Lower leg skin (tissue), 4 donors: Measurements from ENCODE around the gene EMSY. TPM values are rescaled to one million over a fixed set of nuclear protein-coding genes. Genes with fewer than 3 reads are reported as not detected.

Experiments used
- DNase-seq, 2 donors: peaks; one replicate each; pipeline ENCODE4 v3.0.0-alpha.2; 2019; ENCODE audit warnings: low spot score in 2 of 2
- H3K4me3 ChIP-seq: fragments of 200-600 bp; sonication (generic); 2 replicates; pipeline ENCODE4 v1.5.1; 2017; ENCODE audit warnings: mild to moderate bottlenecking, low read depth; ENCODE audit not compliant: poor library complexity, severe bottlenecking
- CTCF ChIP-seq, 3 donors: fragments of 450-650 bp; IDR thresholded peaks; one replicate each; pipeline ENCODE4 v1.5.1; 2016; ENCODE audit warnings: antibody characterized with exemption in 3 of 3, mild to moderate bottlenecking in 3 of 3, moderate library complexity in 2 of 3
- POLR2A ChIP-seq, 2 donors: fragments of 450-650 bp; IDR thresholded peaks; one replicate each; pipeline ENCODE4 v1.6.1; 2016 to 2017; ENCODE audit warnings: antibody characterized with exemption in 2 of 2, mild to moderate bottlenecking in 1 of 2, moderate library complexity in 1 of 2
- WGBS, 2 donors: methylation state at CpG; one replicate each; pipeline ENCODE4 v1.1.5; 2018; 5-methylcytosine and 5-hydroxymethylcytosine counted together
- intact Hi-C: fragments of 100-400 bp; cut with DNase I; formaldehyde crosslinking; loops from one replicate; pipeline ENCODE4 v1.15.0; 2023; ENCODE audit warnings: low total_unique reads
- total RNA-seq, 4 donors: library from RNA; depleted of rRNA; stranded (reverse); fragments of >200 nt; gene quantifications; one replicate each; pipeline ENCODE4 v1.1.0, GENCODE V29; 2016

The EMSY gene
- total RNA-seq, 4 donors from 2014 or later = 12.8 to 45.0 (median 14.7) TPM

GRCh38 chr11:76543006-76543703 lies 98.3 kb downstream of the EMSY start:
- 91 to 94% methylated on average over 7 of the region's 7 CpGs for WGBS, 2 donors
- intact Hi-C loops = no loop called here

GRCh38 chr11:76550781-76551180 lies 106.0 kb downstream of the EMSY start:
- whole genome bisulfite sequencing, 2 donors = 78 to 79% methylated on average over 7 of the region's 7 CpGs
- no peak for TF ChIP-seq POLR2A (IDR thresholded peaks at IDR 0.05)
- TF ChIP-seq CTCF (IDR thresholded peaks at IDR 0.05) = no peak
- intact Hi-C loops = no loop called here
- no peak overlapping the region for H3K4me3 ChIP-seq
- DNase-seq = no peak

More at GRCh38 chr11:76543006-76543703, 98.3 kb downstream of the EMSY start:
- TF ChIP-seq CTCF (IDR thresholded peaks at IDR 0.05) = no peak
- TF ChIP-seq POLR2A (IDR thresholded peaks at IDR 0.05) = no peak
- no peak overlapping the region for H3K4me3 ChIP-seq
- DNase-seq = no peak

- intact Hi-C loops = no loop called here
- H3K4me3 ChIP-seq = no peak overlapping the region
Measured at GRCh38 chr11:76551400-76551799, 106.6 kb downstream of the EMSY start.

GRCh38 chr11:76552987-76553386 lies 108.2 kb downstream of the EMSY start:
- H3K4me3 ChIP-seq = no peak overlapping the region
- 97 to 100% methylated on average over 2 of the region's 2 CpGs for WGBS, 2 donors
- TF ChIP-seq POLR2A (IDR thresholded peaks at IDR 0.05) (no peak), CTCF (IDR thresholded peaks at IDR 0.05) (no peak)
- intact Hi-C loops = no loop called here
- no peak for DNase-seq

More at GRCh38 chr11:76551400-76551799, 106.6 kb downstream of the EMSY start:
- no peak for DNase-seq
- no peak for TF ChIP-seq CTCF (IDR thresholded peaks at IDR 0.05)
- no peak for TF ChIP-seq POLR2A (IDR thresholded peaks at IDR 0.05)
- 70 to 77% methylated on average over 2 of the region's 2 CpGs for WGBS, 2 donors

- DNase-seq = no peak
- no peak for TF ChIP-seq CTCF (IDR thresholded peaks at IDR 0.05)
- no peak for TF ChIP-seq POLR2A (IDR thresholded peaks at IDR 0.05)
- no peak overlapping the region for H3K4me3 ChIP-seq
- intact Hi-C loops = no loop called here
- WGBS, 2 donors = 73% methylated on average over 8 of the region's 8 CpGs
Measured at GRCh38 chr11:76553554-76554476, 109.0 kb downstream of the EMSY start.
